Uterus (tissue), 4 donors: ENCODE measurements around the gene TMEM184B. TPM values are rescaled to one million over a fixed set of nuclear protein-coding genes. Genes with fewer than 3 reads are reported as not detected.
A peak's percentile ranks its signal among the peaks of the same experiment; 100 is the strongest.

Experiments used
- DNase-seq, 2 donors: peaks; one replicate each; pipeline ENCODE4 v3.0.0-alpha.2; 2019 to 2020
- H3K27ac ChIP-seq, 2 donors: fragments of 200-600 bp; sonication (generic); 1 replicate in 1 of 2; 2 replicates in 1 of 2; pipeline ENCODE4 v1.5.1; 2016 to 2018
- H3K27me3 ChIP-seq, 2 donors: fragments of 200-600 bp; sonication (generic); one replicate each; pipeline ENCODE4 v1.5.1; 2018 to 2019; ENCODE audit warnings: control low read depth in 1 of 2
- H3K36me3 ChIP-seq, 2 donors: fragments of 200-600 bp; sonication (generic); one replicate each; pipeline ENCODE4 v1.5.1; 2019; ENCODE audit warnings: control low read depth in 1 of 2
- H3K4me1 ChIP-seq, 2 donors: fragments of 200-600 bp; sonication (generic); one replicate each; pipeline ENCODE4 v1.5.1; 2018 to 2019; ENCODE audit warnings: control low read depth in 1 of 2
- H3K4me3 ChIP-seq, 2 donors: fragments of 200-600 bp; sonication (generic); 1 replicate in 1 of 2; 2 replicates in 1 of 2; pipeline ENCODE4 v1.5.1; 2018 to 2019; ENCODE audit warnings: mild to moderate bottlenecking in 1 of 2
- H3K9me3 ChIP-seq, 2 donors: fragments of 200-600 bp; sonication (generic); one replicate each; pipeline ENCODE4 v1.5.1; 2019; ENCODE audit warnings: control low read depth in 1 of 2
- CTCF ChIP-seq, 4 experiments: fragments of 200-600 bp in 2 of 4; fragments of 450-650 bp in 2 of 4; sonication (generic) in 2 of 4; IDR thresholded peaks; one replicate each; pipeline ENCODE4 v1.5.1; 2016 to 2019; ENCODE audit warnings: antibody characterized with exemption in 4 of 4, mild to moderate bottlenecking in 2 of 4, moderate library complexity in 1 of 4
- POLR2A ChIP-seq, 2 donors: fragments of 450-650 bp; IDR thresholded peaks; one replicate each; pipeline ENCODE4 v1.6.1; 2016; ENCODE audit warnings: antibody characterized with exemption in 2 of 2, mild to moderate bottlenecking in 1 of 2, moderate library complexity in 1 of 2
- intact Hi-C: fragments of 100-400 bp; cut with DNase I; formaldehyde crosslinking; loops from one replicate; pipeline ENCODE4 v1.15.1; 2023; ENCODE audit warnings: low total_unique reads
- total RNA-seq, 4 donors: library from RNA; depleted of rRNA in 3 of 4; stranded (reverse); fragments of >200 nt in 3 of 4; gene quantifications; one replicate each; pipeline versions ENCODE4 v1.1.0 to v1.2.4, GENCODE V29; 2014 to 2023
- donor health status: DM: yes; HTN: yes; CAD: no.

TMEM184B gene
- 10 to 100 TPM; 31.7 to 70.4 (median 50.7) TPM for total RNA-seq

GRCh38 chr22:38272373-38273134 lies at the start of gene TMEM184B:
Gene TMEM184B, minus strand, starts transcription at chr22:38273010. Its CDS starts 25,049 bp downstream, at chr22:38247961.
- intact Hi-C loops: no loop called here
- H3K36me3 ChIP-seq: no peaks in the 10 kb centered on the region
- TF ChIP-seq CTCF (IDR thresholded peaks at IDR 0.05) (peak in 2 of 4 experiments; percentile 26 to 34), POLR2A (IDR thresholded peaks at IDR 0.05) (peak; percentile 96 to 99)
- H3K4me1 ChIP-seq: peaks cover 0 to 24% of the 10 kb centered on the region in 2 donors
- peak within 1 kb of the TSS; percentile 96 to 100 for H3K27ac ChIP-seq
- no peaks in the 10 kb centered on the region for H3K9me3 ChIP-seq
- DNase-seq: peak; percentile 73 to 81
- no peaks in the 10 kb centered on the region for H3K27me3 ChIP-seq
- peak within 1 kb of the TSS; percentile 83 to 98 for H3K4me3 ChIP-seq

GRCh38 chr22:38320605-38321402 lies 48.0 kb upstream of the TMEM184B start:
- no peak overlapping the region for H3K4me3 ChIP-seq
- no peak for TF ChIP-seq POLR2A (IDR thresholded peaks at IDR 0.05)
- TF ChIP-seq CTCF (IDR thresholded peaks at IDR 0.05): no peak
- no peak for DNase-seq
- intact Hi-C loops: no loop called here
- no peaks in the 10 kb centered on the region for H3K36me3 ChIP-seq
- peaks cover 0 to 6% of the 10 kb centered on the region in 2 donors for H3K4me1 ChIP-seq
- H3K27ac ChIP-seq: no peak overlapping the region
- H3K27me3 ChIP-seq: no peaks in the 10 kb centered on the region
- H3K9me3 ChIP-seq: no peaks in the 10 kb centered on the region

- Histone ChIP-seq H3K27me3 (no peaks in the 10 kb centered on the region), H3K9me3 (no peaks in the 10 kb centered on the region), H3K4me1 (peaks cover 0 to 9% of the 10 kb centered on the region in 2 donors), H3K36me3 (no peaks in the 10 kb centered on the region), H3K27ac (peak overlapping the region; percentile 98 to 99), H3K4me3 (no peak overlapping the region)
- intact Hi-C loops: no loop called here
- TF ChIP-seq POLR2A (IDR thresholded peaks at IDR 0.05): no peak
- TF ChIP-seq CTCF (IDR thresholded peaks at IDR 0.05): no peak
- DNase-seq: no peak
Measured at GRCh38 chr22:38318792-38319773, 46.3 kb upstream of the TMEM184B start.

- H3K36me3 ChIP-seq: no peaks in the 10 kb centered on the region
- TF ChIP-seq CTCF (IDR thresholded peaks at IDR 0.05): no peak
- TF ChIP-seq POLR2A (IDR thresholded peaks at IDR 0.05): peak; percentile 41 to 43
- peak overlapping the region; percentile 98 to 99 for H3K27ac ChIP-seq
- H3K27me3 ChIP-seq: no peaks in the 10 kb centered on the region
- intact Hi-C loops: no loop called here
- peaks cover 0 to 14% of the 10 kb centered on the region in 2 donors for H3K4me1 ChIP-seq
- H3K9me3 ChIP-seq: no peaks in the 10 kb centered on the region
- peak; percentile 76 to 88 for DNase-seq
- H3K4me3 ChIP-seq: peak overlapping the region; percentile 41 to 42
Measured at GRCh38 chr22:38317995-38318715, 45.3 kb upstream of the TMEM184B start.
